SK-N-MC (cell line): ENCODE data around the gene IQSEC1.

Experiments used
- DNase-seq: peaks from one replicate; pipeline ENCODE4 v3.0.0-alpha.2; 2011; ENCODE audit warnings: low read depth, low spot score
- H3K27ac ChIP-seq: fragments of 200-600 bp; sonication (generic); 2 replicates; pipeline ENCODE4 v1.5.1; 2016; ENCODE audit warnings: mixed run types
- H3K36me3 ChIP-seq: fragments of 200-600 bp; sonication (generic); 2 replicates; pipeline ENCODE4 v1.6.1; 2017; ENCODE audit warnings: antibody characterized with exemption, low read length, mixed read lengths; ENCODE audit not compliant: insufficient read depth
- H3K4me3 ChIP-seq: fragments of 200-600 bp; sonication (generic); 2 replicates; pipeline ENCODE4 v1.5.1; 2016
- H3K9ac ChIP-seq: fragments of 200-600 bp; sonication (generic); 2 replicates; pipeline ENCODE4 v1.8.0; 2017; ENCODE audit warnings: mixed run types, mixed read lengths; ENCODE audit not compliant: insufficient read length
- H3K9me3 ChIP-seq: fragments of 200-600 bp; sonication (generic); 2 replicates; pipeline ENCODE4 v1.6.1; 2017; ENCODE audit warnings: low read depth, mild to moderate bottlenecking, antibody characterized with exemption, low read length, moderate library complexity, mixed read lengths
- EZH2 ChIP-seq: fragments of 200-600 bp; sonication (generic); IDR thresholded peaks from one replicate; pipeline ENCODE4 v1.6.1; 2017; ENCODE audit warnings: antibody characterized with exemption
- FOXP2 ChIP-seq: optimal IDR thresholded peaks from 2 replicates; pipeline ENCODE3; 2011; ENCODE audit warnings: mild to moderate bottlenecking, moderate library complexity; ENCODE audit not compliant: insufficient read depth; ENCODE audit errors: extremely low read length, control extremely low read depth
- POLR2AphosphoS5 ChIP-seq: IDR thresholded peaks from 2 replicates; pipeline ENCODE4 v1.6.1; 2012; ENCODE audit warnings: mild to moderate bottlenecking, low read depth, low read length, borderline replicate concordance

The IQSEC1 gene

DNA sequence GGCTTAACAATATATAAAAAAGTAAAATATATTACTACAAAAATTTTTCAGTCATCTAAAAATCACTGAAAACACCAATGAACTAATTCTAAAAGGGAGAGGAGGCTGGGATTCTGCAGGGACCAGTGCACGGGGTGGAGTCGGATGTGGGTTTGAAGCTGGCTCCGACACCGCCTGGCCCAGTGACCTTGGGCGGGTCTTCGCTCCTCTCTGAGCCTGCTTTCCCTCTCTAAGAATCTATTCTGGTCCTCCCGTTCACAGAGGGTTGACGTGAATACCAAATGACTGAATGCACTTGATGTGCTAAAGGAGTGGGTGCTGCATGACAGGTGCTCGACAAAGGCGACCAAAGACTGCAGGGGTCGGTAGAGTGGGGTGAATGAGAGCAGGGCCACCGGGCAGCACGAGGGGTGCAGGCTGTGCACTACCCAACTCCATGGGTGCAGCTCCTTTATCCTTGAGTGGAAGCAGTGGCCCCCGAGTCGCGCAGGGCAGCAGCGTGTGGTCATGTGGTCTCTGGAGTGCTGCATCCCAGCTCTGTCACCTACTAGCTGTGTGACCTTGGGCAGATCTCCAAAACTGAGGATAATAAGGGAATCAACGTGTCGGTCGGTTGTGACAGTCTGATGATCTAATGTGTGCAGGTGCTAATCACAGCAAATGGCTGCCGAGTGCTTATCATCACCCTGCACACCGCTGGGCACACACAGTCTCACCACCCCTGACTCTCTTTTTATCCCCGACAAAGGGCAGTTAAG lies 8.6 kb upstream of the IQSEC1 start:
- no peak overlapping the region for H3K27ac ChIP-seq
- H3K9me3 ChIP-seq: no peaks in the 10 kb centered on the region
- DNase-seq: no peak
- TF ChIP-seq FOXP2 (no peak), EZH2 (no peak), POLR2AphosphoS5 (no peak)
- H3K4me3 ChIP-seq: no peak overlapping the region
- H3K9ac ChIP-seq: no peak overlapping the region
- H3K36me3 ChIP-seq: no peaks in the 10 kb centered on the region

DNA sequence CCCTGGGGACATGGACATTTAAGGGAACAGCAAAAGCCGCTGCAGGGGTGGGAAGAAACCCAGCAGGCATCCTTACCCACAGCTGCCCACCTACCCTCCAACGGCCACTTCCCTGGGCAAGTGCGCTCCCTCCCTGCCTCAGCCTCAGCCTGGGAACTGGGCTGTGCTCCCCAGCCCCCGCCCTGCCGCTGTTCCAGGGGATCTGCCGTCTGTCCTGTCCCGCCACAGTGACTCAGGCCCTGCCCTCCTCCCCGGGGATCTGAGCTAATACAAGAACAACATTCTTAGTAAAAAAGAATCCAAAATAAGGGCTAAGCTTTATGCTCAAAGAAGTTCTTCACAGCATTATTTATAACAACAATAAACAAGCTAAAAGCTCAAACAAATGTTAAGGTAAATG lies 7.4 kb upstream of the IQSEC1 start:
- no peak overlapping the region for H3K27ac ChIP-seq
- H3K9ac ChIP-seq: no peak overlapping the region
- TF ChIP-seq EZH2 (no peak), POLR2AphosphoS5 (no peak), FOXP2 (no peak)
- no peaks in the 10 kb centered on the region for H3K9me3 ChIP-seq
- DNase-seq: no peak
- no peak overlapping the region for H3K4me3 ChIP-seq
- no peaks in the 10 kb centered on the region for H3K36me3 ChIP-seq

DNA sequence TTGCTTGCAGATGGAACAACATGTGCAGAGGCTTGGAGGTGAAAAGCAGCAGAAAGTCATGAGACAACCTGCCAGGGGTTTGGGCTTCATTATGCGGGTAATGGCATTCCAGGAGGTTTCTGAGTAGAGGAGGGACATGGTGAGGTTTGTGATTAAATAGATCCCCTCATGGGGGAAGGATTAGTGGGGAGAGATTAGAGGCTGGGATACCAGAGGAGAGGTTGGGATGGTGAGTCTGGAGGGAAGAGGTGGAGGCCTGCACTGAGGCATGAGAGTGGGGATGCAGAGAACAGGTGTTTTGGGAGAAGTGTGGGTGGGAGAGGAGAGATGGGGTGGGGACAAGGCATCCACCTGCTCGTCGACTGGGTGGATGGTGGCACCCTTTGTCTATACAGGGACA lies 6.8 kb upstream of the IQSEC1 start:
- TF ChIP-seq EZH2 (no peak), FOXP2 (no peak), POLR2AphosphoS5 (no peak)
- Histone ChIP-seq H3K9ac (no peak overlapping the region), H3K36me3 (no peaks in the 10 kb centered on the region), H3K4me3 (no peak overlapping the region), H3K27ac (no peak overlapping the region), H3K9me3 (no peaks in the 10 kb centered on the region)
- no peak for DNase-seq

DNA sequence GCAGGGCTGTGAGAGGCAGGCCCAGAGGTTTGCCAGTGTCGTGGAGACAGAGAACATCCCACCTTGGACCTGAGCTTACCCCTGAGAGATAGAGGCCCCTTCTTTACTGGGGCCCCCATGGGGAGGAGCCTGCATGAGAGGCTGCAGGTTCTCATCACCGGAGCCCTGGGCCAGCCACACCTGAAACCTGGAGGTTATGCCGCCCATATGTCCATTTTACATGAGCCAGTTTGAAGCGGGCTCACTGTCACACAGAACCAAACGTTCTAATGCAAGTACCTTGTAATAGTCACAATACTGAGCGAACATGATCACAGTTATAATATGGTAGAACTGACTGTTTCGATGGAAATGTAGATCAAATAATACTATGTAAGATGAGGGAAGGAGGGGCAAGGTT lies 6.3 kb upstream of the IQSEC1 start:
- no peaks in the 10 kb centered on the region for H3K9me3 ChIP-seq
- H3K36me3 ChIP-seq: no peaks in the 10 kb centered on the region
- H3K4me3 ChIP-seq: no peak overlapping the region
- DNase-seq: no peak
- no peak for TF ChIP-seq EZH2
- H3K27ac ChIP-seq: no peak overlapping the region
- no peak overlapping the region for H3K9ac ChIP-seq

DNA sequence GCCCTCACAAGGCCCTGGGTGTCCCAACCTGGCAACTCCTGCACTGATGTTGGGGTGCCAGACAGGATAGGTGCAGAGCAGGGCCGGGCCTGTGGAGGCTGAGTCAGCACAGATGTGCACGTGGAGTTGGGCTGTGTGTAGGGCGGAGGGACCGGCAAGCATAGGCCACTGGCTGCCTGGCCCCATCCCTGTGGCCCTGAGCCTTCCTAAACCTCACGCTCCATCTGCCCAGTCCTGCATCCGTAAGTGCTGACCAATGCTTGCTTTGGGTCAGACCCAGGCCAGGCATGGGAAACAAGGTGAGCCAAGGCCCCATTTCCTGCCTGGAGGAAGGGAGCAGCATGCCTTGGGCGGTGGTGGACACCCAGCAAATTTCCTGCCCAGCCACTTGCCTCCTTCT lies 5.8 kb upstream of the IQSEC1 start:
- Histone ChIP-seq H3K9ac (no peak overlapping the region), H3K9me3 (no peaks in the 10 kb centered on the region), H3K36me3 (no peaks in the 10 kb centered on the region), H3K4me3 (no peak overlapping the region), H3K27ac (no peak overlapping the region)
- TF ChIP-seq FOXP2 (no peak), POLR2AphosphoS5 (no peak), EZH2 (no peak)
- no peak for DNase-seq

DNA sequence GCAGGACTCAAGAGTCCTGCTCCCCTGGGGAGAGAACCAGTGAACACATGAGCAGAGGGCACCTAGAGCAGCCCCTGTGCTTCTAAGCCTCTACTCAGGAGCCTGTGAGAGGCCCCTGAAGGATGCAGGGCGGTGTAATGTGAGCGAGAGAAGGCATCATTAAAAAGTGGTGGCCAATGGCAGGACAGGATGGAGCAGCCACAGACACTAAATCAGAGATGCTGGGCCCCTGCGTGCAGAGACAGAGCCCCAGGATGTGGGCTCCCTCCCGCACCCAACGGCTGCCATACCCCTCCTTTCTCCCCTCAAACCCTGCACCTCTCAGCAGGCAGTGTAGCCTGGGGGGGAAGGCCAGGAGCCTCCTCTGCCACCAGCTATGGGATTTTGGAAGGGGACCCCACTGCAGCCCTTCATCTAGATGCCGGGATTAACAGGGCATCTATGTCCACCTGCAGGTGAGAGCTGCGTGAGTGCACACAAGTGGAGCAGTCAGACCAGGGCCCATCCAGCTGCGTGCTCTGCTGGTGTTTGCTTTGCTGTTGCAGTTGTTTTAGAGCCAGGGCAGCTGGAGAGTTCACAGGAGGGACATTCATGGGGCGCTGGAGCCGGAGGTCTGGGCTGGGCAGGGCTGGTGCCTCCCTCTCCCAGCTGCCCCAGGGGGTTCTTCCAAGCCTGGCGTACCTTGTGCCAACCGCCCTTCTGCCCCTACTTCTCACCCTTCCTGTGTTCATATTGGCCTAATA lies 5.1 kb upstream of the IQSEC1 start:
- Histone ChIP-seq H3K36me3 (no peaks in the 10 kb centered on the region), H3K9ac (no peak overlapping the region), H3K27ac (no peak overlapping the region), H3K9me3 (no peaks in the 10 kb centered on the region), H3K4me3 (no peak overlapping the region)
- DNase-seq: no peak
- no peak for TF ChIP-seq POLR2AphosphoS5
- TF ChIP-seq EZH2: no peak
- no peak for TF ChIP-seq FOXP2

DNA sequence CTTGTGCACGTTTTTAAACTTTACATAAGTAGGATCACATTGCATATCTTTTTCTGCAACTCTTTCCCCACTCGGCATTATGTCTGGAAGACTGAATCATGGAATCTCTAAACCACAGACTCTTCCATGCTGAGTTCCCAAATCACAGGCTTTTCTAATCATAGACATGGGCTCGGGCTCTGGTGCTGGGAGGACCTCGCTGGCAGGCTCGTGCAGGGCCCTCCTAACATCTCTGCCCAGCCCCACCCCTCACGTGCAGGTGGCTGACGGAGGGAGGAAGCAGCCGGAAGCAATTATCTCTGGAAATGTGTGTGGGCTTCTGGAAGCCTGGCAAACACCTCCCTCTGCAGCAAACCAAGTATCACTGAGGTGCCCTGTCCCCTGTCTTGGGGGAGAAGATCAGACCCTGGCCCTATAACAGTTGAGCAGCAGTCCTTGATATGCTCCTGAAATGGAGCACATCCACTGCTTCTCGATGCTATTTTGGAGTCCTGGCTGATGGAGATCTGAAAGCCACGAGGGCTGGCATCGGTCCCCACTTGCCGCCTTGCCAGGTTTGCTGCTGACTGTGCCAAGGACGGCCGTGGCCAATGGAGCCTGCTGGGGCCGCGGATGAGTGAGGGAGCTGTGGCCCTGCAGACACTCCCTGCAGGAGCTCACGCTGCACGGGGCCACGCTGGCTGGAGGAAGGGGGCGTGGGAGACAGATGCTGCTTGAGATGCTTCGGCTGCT lies 4.4 kb upstream of the IQSEC1 start:
- DNase-seq: no peak
- no peaks in the 10 kb centered on the region for H3K36me3 ChIP-seq

DNA sequence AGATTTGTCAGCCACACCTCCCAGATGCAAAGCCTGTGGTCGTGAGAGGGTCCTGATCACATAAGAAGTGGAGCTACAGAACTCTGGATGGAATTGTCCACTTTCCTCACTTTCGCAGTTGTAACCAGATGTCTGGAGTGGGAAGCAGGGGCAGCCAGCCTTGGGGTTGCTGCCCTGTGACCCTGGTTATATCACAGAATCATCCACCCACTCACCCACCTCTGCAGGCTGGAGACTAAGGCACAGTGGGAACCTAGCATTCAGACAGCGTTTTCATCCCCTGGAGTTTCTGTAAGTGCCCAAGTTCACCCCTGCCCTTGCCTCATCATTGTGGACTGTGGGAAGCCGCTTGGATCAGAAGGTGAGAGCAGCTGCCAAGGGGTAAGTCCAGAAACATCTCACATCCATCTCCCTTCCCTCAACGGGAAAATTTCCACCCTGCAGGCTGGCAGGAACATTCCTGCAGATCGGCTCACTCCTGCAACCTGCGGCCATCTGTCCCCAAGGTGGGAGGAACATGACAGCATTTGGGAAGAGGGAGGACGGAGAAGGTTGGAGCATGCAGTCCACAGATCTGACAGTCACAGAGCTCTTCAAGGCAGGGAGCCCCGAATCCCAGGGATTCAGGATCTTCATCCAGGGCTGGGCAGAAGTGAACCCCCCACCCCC lies 2.9 kb upstream of the IQSEC1 start:
- TF ChIP-seq FOXP2: no peak
- TF ChIP-seq POLR2AphosphoS5: no peak
- TF ChIP-seq EZH2: no peak
- Histone ChIP-seq H3K9ac (no peak overlapping the region), H3K36me3 (no peaks in the 10 kb centered on the region), H3K27ac (no peak overlapping the region), H3K9me3 (no peaks in the 10 kb centered on the region), H3K4me3 (no peak overlapping the region)
- no peak for DNase-seq

More for the DNA sequence above, 4.4 kb upstream of the IQSEC1 start:
- H3K9me3 ChIP-seq: no peaks in the 10 kb centered on the region
- H3K9ac ChIP-seq: no peak overlapping the region
- no peak overlapping the region for H3K4me3 ChIP-seq
- no peak overlapping the region for H3K27ac ChIP-seq
- TF ChIP-seq EZH2 (no peak), POLR2AphosphoS5 (no peak), FOXP2 (no peak)
